GM06990 (cell line): ENCODE measurements around the gene MCOLN2.

ENCODE experiments used
- DNase-seq: peaks from one replicate; pipeline ENCODE4 v3.0.0-alpha.2; 2011; ENCODE audit not compliant: insufficient read length; ENCODE audit errors: extremely low read depth
- H3K27me3 ChIP-seq: replicated peaks from 2 replicates; pipeline ENCODE4 v1.6.0; 2011; ENCODE audit warnings: low read length; ENCODE audit not compliant: control insufficient read depth, insufficient read depth
- H3K36me3 ChIP-seq: 2 replicates; pipeline ENCODE4 v1.5.1; 2011; ENCODE audit warnings: low read length; ENCODE audit not compliant: control insufficient read depth, insufficient read depth
- H3K4me3 ChIP-seq: replicated peaks from 2 replicates; pipeline ENCODE4 v1.5.1; 2011; ENCODE audit warnings: low read depth, mild to moderate bottlenecking, control low read depth, low read length
- TF ChIP-seq, protein P1 (sequence below): IDR thresholded peaks from 2 replicates; pipeline ENCODE4 v1.5.1; 2011; ENCODE audit warnings: low read length, control low read depth, mild to moderate bottlenecking, inconsistent platforms; ENCODE audit not compliant: insufficient read depth, poor library complexity, severe bottlenecking

MCOLN2 gene

DNA sequence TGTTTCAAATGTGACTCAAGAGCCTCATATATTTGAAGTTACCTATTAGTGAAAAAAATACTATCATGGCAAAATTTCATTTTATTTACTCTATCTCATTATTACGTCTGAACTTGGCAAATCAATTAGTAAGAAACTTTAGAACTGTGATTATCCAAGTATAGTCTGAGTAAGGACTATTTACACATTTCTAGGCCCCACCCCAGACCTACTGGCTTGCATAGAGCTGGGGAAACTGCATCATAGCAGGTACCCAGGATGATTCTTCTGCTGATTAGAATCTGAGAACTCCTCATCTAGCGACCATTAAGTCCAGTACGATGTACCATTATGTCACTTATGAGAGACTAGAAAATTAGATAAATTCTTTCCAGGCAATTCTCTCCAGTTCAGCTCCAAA, 31.2 kb upstream of the MCOLN2 start:
- TF ChIP-seq, protein P1, sequence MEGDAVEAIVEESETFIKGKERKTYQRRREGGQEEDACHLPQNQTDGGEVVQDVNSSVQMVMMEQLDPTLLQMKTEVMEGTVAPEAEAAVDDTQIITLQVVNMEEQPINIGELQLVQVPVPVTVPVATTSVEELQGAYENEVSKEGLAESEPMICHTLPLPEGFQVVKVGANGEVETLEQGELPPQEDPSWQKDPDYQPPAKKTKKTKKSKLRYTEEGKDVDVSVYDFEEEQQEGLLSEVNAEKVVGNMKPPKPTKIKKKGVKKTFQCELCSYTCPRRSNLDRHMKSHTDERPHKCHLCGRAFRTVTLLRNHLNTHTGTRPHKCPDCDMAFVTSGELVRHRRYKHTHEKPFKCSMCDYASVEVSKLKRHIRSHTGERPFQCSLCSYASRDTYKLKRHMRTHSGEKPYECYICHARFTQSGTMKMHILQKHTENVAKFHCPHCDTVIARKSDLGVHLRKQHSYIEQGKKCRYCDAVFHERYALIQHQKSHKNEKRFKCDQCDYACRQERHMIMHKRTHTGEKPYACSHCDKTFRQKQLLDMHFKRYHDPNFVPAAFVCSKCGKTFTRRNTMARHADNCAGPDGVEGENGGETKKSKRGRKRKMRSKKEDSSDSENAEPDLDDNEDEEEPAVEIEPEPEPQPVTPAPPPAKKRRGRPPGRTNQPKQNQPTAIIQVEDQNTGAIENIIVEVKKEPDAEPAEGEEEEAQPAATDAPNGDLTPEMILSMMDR: no peak
- Histone ChIP-seq H3K36me3 (no peaks in the 10 kb centered on the region), H3K27me3 (no peaks in the 10 kb centered on the region), H3K4me3 (no peak overlapping the region)
- DNase-seq: no peak

DNA sequence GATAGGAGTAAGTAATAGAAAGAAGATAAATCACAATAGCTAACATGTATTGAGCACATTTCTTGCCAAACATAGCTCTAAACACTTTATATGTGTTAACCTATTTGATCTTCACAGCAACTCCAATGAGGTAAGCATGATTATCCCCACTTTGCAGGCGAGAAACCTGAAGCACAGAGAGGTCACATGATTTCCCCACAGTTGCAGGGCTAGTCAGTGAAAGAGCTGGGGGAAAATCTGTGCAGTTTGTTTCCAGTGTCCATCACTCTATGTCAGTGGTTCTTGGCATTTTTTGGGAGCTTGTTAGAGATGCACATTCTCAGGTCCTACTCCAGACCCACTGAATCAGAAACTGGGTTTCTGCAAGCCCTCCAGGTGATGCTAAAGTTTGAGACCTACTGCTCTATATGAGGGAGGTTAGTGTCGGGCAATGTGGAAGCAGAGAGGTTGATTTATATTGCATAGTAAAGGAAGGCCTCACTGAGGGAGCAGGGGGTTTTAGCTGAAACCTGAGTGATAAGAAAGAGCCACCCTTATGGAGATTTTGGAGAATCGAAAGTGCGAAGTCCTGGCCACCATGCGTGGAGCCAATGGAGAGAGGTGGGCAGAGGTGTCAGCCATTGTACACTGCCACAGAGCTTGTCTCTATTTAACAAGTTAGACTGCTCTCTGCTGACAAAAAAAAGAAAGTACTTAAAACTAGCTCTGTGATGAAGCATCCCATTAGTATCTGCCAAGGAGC, 30.5 kb upstream of the MCOLN2 start:
- Histone ChIP-seq H3K4me3 (no peak overlapping the region), H3K36me3 (no peaks in the 10 kb centered on the region), H3K27me3 (no peaks in the 10 kb centered on the region)
- DNase-seq: no peak
- TF ChIP-seq, protein P1: no peak

DNA sequence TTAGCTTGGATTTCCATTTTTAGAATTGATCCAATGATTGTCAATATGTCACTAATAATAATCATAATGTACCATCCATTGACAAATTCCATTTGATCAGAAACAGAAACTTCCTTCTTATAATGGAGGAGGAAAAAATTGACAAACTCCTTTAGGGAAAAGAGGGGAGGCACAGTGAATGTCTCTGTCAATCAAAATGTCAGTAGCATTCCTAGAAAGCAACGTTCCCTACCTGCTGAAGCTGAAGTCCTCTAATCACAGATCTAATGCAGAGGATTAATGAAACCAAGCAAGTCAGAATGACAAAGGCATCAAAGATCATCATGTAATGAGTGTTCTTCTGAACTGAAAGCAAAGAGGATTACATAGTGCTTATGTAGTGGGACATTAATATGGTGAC, 29.0 kb upstream of the MCOLN2 start:
- H3K4me3 ChIP-seq: no peak overlapping the region
- TF ChIP-seq, protein P1: no peak
- DNase-seq: no peak

DNA sequence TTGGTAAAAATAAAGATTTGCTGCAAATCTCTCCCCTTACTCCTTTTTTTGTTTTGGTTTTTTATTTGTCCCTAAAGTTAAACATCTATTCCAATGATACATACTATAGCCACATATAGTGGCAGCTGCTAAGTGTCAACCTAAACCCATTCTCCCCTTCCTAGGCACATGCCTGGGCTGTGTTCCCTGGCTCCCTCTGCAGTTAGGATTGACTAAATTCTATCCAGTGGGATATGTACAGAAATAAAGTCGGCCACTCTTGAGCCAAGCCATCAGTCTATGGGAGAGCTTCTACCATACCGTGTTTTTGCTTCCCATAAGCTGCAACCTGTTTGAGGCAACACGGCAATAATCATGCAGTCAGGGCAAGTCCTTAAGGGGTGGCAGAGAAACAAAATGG, 27.8 kb upstream of the MCOLN2 start:
- no peak overlapping the region for H3K4me3 ChIP-seq
- TF ChIP-seq, protein P1: no peak
- DNase-seq: no peak
- no peaks in the 10 kb centered on the region for H3K36me3 ChIP-seq
- H3K27me3 ChIP-seq: no peaks in the 10 kb centered on the region

More for the DNA sequence above, 29.0 kb upstream of the MCOLN2 start:
- Histone ChIP-seq H3K27me3 (no peaks in the 10 kb centered on the region), H3K36me3 (no peaks in the 10 kb centered on the region)

DNA sequence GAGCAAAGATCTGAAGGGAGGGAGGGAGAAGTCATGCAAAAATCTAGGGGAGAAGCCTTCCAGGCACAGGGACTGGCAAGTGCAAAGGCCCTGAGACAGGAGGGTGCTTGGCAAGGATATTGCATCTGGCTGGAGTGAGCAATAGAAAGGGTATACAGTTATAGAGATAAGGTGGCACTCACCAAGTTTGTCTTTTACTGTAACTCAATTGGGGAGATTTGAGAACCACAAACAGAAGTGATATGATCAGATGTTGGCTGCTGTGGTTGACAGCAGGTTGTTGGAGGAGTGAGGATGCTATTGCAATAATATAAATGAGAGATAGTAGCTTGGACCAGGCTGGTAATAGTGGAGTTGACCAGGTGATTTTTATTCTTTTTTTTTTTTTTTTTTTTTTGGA, 25.8 kb upstream of the MCOLN2 start:
- Histone ChIP-seq H3K4me3 (no peak overlapping the region), H3K36me3 (no peaks in the 10 kb centered on the region), H3K27me3 (no peaks in the 10 kb centered on the region)
- DNase-seq: no peak
- TF ChIP-seq, protein P1: no peak

DNA sequence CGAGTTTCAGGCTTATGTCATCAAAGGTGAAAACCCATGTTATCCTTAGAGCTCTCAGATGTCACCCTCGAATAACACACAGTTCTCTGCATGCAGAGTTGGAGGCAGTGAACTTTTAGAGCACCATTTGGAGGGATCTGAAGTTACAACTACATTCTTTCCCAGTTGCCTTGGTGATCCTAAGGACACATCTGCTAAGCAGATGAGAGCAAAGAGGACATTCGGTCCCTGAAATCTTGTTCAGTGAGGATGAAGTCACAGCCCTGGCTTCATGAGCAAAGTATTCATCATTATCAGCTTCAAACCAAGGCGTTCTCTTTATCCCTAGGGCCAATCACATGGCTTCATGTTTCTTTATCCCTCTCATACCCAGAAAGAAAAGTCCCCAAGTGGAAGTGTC, 23.1 kb upstream of the MCOLN2 start:
- no peak for DNase-seq
- Histone ChIP-seq H3K27me3 (no peaks in the 10 kb centered on the region), H3K36me3 (no peaks in the 10 kb centered on the region), H3K4me3 (no peak overlapping the region)
- TF ChIP-seq, protein P1: no peak
